Right lobe of liver (tissue), 6 donors: ENCODE results near the gene CCSER1. TPM values are rescaled to one million over a fixed set of nuclear protein-coding genes. Genes with fewer than 3 reads are reported as not detected.

Experiments
- ATAC-seq, 4 donors: fragments of 200-7000 bp; cut with Tn5 transposase; one replicate each; pipeline ENCODE4 v1.9.1; 2020; ENCODE audit warnings: mild to moderate bottlenecking in 4 of 4, moderate library complexity in 4 of 4
- DNase-seq, 3 donors: peaks; one replicate each; pipeline ENCODE4 v3.0.0-alpha.2; 2020
- H3K27ac ChIP-seq, 3 donors: fragments of 200-600 bp; one replicate each; pipeline ENCODE4 v1.8.0; 2022
- H3K27me3 ChIP-seq, 2 donors: fragments of 200-600 bp; one replicate each; pipeline ENCODE4 v1.8.0; 2022
- H3K36me3 ChIP-seq, 4 donors: fragments of 200-600 bp; sonication (generic) in 1 of 4; one replicate each; pipeline versions ENCODE4 v1.5.1 to v1.8.0; 2017 to 2022; ENCODE audit warnings: control low read depth in 1 of 4
- H3K4me1 ChIP-seq, 4 donors: fragments of 200-600 bp; sonication (generic) in 1 of 4; one replicate each; pipeline versions ENCODE4 v1.5.1 to v1.8.0; 2017 to 2022; ENCODE audit warnings: control low read depth in 1 of 4
- H3K4me3 ChIP-seq, 3 donors: fragments of 200-600 bp; one replicate each; pipeline ENCODE4 v1.8.0; 2022
- H3K9me3 ChIP-seq, 4 donors: fragments of 200-600 bp; sonication (generic) in 1 of 4; one replicate each; pipeline versions ENCODE4 v1.5.1 to v1.8.0; 2017 to 2022; ENCODE audit warnings: control low read depth in 1 of 4
- POLR2A ChIP-seq: fragments of 450-650 bp; IDR thresholded peaks from one replicate; pipeline ENCODE4 v1.6.1; 2017; ENCODE audit warnings: antibody characterized with exemption, mild to moderate bottlenecking
- WGBS: methylation state at CpG from one replicate; pipeline ENCODE4 v1.1.6; 2018; ENCODE audit warnings: low coverage, low lambda C conversion rate; ENCODE audit not compliant: insufficient coverage; ENCODE audit errors: missing lambda C conversion rate; 5-methylcytosine and 5-hydroxymethylcytosine counted together
- intact Hi-C, 2 donors: fragments of 100-400 bp; cut with DNase I; formaldehyde crosslinking; loops; one replicate each; pipeline versions ENCODE4 v1.11.2 to v1.14.1; 2022
- long read RNA-seq: library from polyadenylated mRNA; unstranded; transcript quantifications from one replicate; pipeline ENCODE4 v2.0.0, GENCODE V29; 2019
- total RNA-seq, 6 experiments: library from RNA; depleted of rRNA in 2 of 6; stranded (reverse); fragments of >200 nt in 2 of 6; fragmentation: NEBNext Ultra II Directional in 3 of 6; extraction: Animal tissue kit (Norgen Biotek cat#: 25700) in 3 of 6; gene quantifications; one replicate each; pipeline versions ENCODE4 v1.1.0 to v1.2.4, GENCODE V29; 2016 to 2023
- TF ChIP-seq, protein P1 (sequence below), 4 donors: fragments of 200-600 bp in 3 of 4; fragments of 450-650 bp in 1 of 4; IDR thresholded peaks; one replicate each; pipeline versions ENCODE4 v1.5.1 to v1.8.0; 2016 to 2022; ENCODE audit warnings: antibody characterized with exemption in 4 of 4, mild to moderate bottlenecking in 2 of 4
- donor health status: DM: no; HTN: yes; CAD: no.
- donor health status: DM: no; HTN: no; CAD: no.
- donor health status: DM: no; HTN: no; CAD: no.
- donor health status: DM: no; HTN: yes; CAD: no.
- donor health status: DM: no; HTN: yes; CAD: no.

The CCSER1 gene
- under 1 TPM; 0.15 to 1.00 (median 0.65) TPM for total RNA-seq
- long read RNA-seq: 0 reads

DNA sequence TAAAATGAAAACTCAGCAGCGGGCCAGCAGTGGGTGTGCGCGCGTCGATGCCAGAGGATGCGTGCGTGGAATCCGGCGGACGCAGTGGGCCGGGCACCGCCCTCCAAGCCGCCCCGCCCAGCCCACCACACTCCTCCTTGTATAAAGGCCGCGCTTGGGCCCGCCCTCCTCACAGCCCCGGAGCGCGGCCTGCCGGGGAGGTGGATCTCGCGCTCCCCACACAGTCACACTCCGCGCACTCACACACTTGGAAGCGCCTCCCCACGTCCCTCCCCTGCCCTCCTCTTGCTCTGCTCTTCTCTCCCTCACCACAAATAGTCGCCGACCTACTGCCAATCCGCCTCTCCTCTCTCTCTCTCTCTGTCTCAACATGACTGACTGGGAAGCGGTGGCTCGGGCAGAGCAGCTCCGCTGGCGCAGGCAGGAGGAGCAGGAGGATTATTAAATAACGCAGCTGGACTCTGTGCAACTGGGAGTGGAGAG lies at the start of gene CCSER1:
Gene CCSER1, plus strand, starts transcription at position 172 of the 483 bp plus-strand sequence.
- Histone ChIP-seq H3K4me3 (peak within 1 kb of the TSS; percentile 35 to 62 (median 41)), H3K36me3 (no peaks in the 10 kb centered on the region), H3K27ac (peak within 1 kb of the TSS in 2 of 3 donors; percentile 43 to 65), H3K4me1 (peaks cover 0 to 6% (median 0%) of the 10 kb centered on the region in 4 donors), H3K27me3 (no peaks in the 10 kb centered on the region), H3K9me3 (no peaks in the 10 kb centered on the region)
- ATAC-seq (peak; percentile 88 to 93 (median 90)), DNase-seq (peak; percentile 59 to 76 (median 70))
- peak; percentile 80 for TF ChIP-seq POLR2A
- TF ChIP-seq, protein P1, sequence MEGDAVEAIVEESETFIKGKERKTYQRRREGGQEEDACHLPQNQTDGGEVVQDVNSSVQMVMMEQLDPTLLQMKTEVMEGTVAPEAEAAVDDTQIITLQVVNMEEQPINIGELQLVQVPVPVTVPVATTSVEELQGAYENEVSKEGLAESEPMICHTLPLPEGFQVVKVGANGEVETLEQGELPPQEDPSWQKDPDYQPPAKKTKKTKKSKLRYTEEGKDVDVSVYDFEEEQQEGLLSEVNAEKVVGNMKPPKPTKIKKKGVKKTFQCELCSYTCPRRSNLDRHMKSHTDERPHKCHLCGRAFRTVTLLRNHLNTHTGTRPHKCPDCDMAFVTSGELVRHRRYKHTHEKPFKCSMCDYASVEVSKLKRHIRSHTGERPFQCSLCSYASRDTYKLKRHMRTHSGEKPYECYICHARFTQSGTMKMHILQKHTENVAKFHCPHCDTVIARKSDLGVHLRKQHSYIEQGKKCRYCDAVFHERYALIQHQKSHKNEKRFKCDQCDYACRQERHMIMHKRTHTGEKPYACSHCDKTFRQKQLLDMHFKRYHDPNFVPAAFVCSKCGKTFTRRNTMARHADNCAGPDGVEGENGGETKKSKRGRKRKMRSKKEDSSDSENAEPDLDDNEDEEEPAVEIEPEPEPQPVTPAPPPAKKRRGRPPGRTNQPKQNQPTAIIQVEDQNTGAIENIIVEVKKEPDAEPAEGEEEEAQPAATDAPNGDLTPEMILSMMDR (IDR thresholded peaks at IDR 0.05): no peak
- intact Hi-C loops: no loop called here
- WGBS: 5% methylated on average over 23 of the region's 35 CpGs

DNA sequence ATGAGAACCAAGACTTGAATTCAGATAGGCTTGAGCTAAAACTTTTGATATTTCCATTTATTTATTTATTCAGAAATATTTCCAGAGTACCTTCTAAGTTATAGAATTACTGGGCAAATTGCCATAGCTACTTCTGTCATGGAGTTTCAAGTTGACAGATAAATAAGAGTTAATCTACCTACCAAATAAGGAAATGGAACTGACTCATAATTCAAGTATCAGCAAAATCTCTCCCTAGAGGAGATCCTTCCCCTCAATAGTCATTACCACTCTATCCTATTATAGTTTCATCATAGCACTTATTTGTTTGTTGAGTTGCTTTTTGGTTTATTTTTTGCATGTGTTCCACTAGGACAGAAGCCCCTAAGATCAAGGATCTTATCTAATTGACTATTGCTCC lies 48.8 kb upstream of the CCSER1 start:
- Histone ChIP-seq H3K36me3 (no peaks in the 10 kb centered on the region), H3K4me3 (no peak overlapping the region), H3K9me3 (no peaks in the 10 kb centered on the region), H3K27ac (no peak overlapping the region), H3K4me1 (no peaks in the 10 kb centered on the region), H3K27me3 (no peaks in the 10 kb centered on the region)
- DNase-seq: no peak
- intact Hi-C loops: no loop called here
- peak in 3 of 4 donors; percentile 23 to 28 (median 27) for ATAC-seq
- TF ChIP-seq POLR2A: no peak
- TF ChIP-seq, protein P1 (IDR thresholded peaks at IDR 0.05): no peak

DNA sequence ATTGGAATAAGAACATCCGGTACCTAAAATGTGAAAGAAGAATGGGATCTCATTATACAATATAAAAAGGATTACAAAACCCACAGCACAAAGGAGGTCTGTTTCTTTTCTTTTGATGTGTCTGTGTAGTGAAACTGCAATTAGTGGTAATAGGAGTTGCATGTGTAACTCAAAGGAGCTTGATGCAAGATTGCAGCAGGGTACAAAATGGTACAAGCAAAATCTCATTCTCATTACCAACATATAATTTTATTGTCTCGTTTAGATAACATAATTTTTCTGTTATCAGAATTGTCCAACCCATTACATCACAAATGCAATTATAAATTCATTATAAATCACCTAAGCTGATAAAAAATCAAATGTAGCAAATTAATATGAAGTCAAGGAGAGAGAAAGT lies 47.1 kb upstream of the CCSER1 start:
- WGBS: 35% methylated on average over 2 of the region's 2 CpGs
- no peak overlapping the region for H3K27ac ChIP-seq
- no peaks in the 10 kb centered on the region for H3K4me1 ChIP-seq
- H3K9me3 ChIP-seq: no peaks in the 10 kb centered on the region
- no peak overlapping the region for H3K4me3 ChIP-seq
- H3K27me3 ChIP-seq: no peaks in the 10 kb centered on the region
- ATAC-seq: no peak
- intact Hi-C loops: no loop called here
- TF ChIP-seq, protein P1 (IDR thresholded peaks at IDR 0.05): no peak
- no peak for TF ChIP-seq POLR2A
- no peak for DNase-seq
- no peaks in the 10 kb centered on the region for H3K36me3 ChIP-seq

DNA sequence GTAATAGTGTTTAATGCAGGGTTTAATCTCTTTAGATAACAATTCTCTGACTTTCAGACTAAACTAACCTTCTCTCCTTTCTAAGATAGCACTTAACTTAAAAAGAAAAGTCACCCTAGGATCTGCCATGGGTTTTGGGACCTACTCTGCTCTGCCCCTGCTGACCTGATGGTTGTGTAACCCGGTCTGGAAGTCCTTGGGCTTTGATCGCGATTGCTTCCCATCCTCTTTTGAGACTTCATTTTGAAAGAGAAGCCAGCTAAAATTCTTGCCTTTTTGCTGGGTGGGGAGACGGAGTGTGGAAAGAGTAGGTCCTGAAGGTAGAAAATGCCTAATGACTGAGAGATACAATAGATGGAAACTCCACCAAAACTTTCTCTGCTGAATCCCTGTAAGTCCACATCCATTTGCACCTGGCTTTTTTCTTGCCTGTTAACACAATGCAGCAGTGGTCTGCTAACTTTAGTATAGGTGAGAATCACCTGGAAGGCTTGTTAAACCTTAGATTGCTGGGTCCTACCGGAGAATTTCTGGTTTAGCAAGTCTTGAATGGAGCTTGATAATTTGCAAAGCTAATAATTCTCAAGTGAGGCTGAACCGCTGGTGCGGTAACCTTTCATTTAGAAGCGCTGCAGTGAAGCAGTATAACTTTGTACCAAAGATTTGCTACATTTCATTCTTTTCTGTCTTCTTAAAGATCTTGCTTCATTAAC lies 45.6 kb upstream of the CCSER1 start:
- Histone ChIP-seq H3K4me3 (no peak overlapping the region), H3K4me1 (no peaks in the 10 kb centered on the region), H3K27ac (no peak overlapping the region), H3K27me3 (no peaks in the 10 kb centered on the region), H3K9me3 (no peaks in the 10 kb centered on the region), H3K36me3 (no peaks in the 10 kb centered on the region)
- DNase-seq (no peak), ATAC-seq (no peak)
- WGBS: 58% methylated on average over 8 of the region's 8 CpGs
- intact Hi-C loops: no loop called here
- TF ChIP-seq, protein P1 (IDR thresholded peaks at IDR 0.05): no peak
- no peak for TF ChIP-seq POLR2A
